Keratinocyte (primary cell): ENCODE results near the gene VRK1.

Experiments
- EZH2 ChIP-seq: IDR thresholded peaks from one replicate; pipeline ENCODE4 v1.6.1; 2012; ENCODE audit warnings: inconsistent platforms, mild to moderate bottlenecking, low read length, moderate library complexity
- TF ChIP-seq, protein P1 (sequence below), 3 experiments: IDR thresholded peaks in 1 of 3; conservative IDR thresholded peaks in 1 of 3; optimal IDR thresholded peaks in 1 of 3; 2 replicates in 2 of 3; 3 replicates in 1 of 3; pipeline versions ENCODE3 to v1.5.1; 2011; ENCODE audit warnings: low read length in 3 of 3, mild to moderate bottlenecking in 3 of 3, moderate library complexity in 2 of 3, control low read depth in 1 of 3, inconsistent platforms in 1 of 3; ENCODE audit not compliant: insufficient read depth in 2 of 3; ENCODE audit errors: extremely low read depth in 1 of 3

DNA sequence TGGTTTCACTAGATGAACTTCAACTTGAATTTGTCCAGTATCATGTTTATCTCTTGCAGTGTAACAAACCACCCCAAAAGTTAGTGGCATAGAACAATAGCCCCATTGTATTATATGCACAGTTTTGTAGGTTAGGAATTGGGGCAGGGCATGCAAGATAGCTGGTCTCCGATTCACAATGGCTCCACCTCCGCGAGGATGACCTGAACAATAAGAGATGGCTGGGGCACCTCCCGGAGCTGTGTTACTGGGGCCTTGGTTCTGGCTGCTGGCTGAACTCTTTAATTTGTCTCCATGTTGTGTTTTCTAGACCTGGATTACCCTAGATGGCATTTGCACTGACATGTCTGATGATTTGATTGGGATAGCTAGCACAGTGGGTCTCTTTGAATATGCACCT, 20.4 kb upstream of the VRK1 start:
- TF ChIP-seq, protein P1, sequence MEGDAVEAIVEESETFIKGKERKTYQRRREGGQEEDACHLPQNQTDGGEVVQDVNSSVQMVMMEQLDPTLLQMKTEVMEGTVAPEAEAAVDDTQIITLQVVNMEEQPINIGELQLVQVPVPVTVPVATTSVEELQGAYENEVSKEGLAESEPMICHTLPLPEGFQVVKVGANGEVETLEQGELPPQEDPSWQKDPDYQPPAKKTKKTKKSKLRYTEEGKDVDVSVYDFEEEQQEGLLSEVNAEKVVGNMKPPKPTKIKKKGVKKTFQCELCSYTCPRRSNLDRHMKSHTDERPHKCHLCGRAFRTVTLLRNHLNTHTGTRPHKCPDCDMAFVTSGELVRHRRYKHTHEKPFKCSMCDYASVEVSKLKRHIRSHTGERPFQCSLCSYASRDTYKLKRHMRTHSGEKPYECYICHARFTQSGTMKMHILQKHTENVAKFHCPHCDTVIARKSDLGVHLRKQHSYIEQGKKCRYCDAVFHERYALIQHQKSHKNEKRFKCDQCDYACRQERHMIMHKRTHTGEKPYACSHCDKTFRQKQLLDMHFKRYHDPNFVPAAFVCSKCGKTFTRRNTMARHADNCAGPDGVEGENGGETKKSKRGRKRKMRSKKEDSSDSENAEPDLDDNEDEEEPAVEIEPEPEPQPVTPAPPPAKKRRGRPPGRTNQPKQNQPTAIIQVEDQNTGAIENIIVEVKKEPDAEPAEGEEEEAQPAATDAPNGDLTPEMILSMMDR (optimal IDR thresholded peaks at IDR 0.05 in 1 of 3, IDR thresholded peaks at IDR 0.05 in 1 of 3, conservative IDR thresholded peaks at IDR 0.05 in 1 of 3; ENCODE audit: extremely low read depth in 1 of 3, insufficient read depth in 2 of 3, low read length in 3 of 3) = no peak
- TF ChIP-seq EZH2 = no peak
